Limb (tissue), 2 donors: ENCODE measurements around the gene CTH.
"Not testable (repeated sequence)": the region's sequence is repeated elsewhere in the genome, so short reads cannot be mapped to it uniquely, and the experiment has no call there.

ENCODE experiments used
- DNase-seq, 2 donors: peaks; one replicate each; pipeline ENCODE4 v3.0.0-alpha.2; 2016; ENCODE audit errors: extremely low spot score in 2 of 2

The CTH gene

GRCh38 chr1:70452164-70452939 is 41.3 kb downstream of the CTH start:
- not testable (repeated sequence) for DNase-seq

DNA sequence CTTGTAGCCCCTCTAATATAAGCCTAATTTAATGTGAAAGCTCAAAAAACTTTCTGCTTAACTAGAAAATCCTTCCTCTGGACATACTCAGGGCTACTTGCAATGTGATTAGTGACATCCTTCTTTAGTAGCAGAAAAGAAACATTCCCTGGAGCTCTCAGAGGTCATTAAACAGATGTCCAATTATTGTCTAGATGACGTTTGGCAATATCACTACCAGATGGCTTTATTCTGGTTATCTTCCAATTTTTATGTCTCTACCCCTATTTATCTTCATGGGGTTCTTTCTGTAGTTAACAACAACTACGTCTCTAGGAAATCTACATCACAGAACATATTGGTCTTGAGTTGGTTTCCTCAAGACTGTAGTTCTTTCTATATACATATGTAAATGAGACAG is 44.2 kb downstream of the CTH start:
- DNase-seq, result no peak

- DNase-seq, result no peak
Measured at GRCh38 chr1:70458131-70458530, 47.1 kb downstream of the CTH start.

GRCh38 chr1:70459496-70460225 is 48.6 kb downstream of the CTH start:
- DNase-seq, result no peak

DNA sequence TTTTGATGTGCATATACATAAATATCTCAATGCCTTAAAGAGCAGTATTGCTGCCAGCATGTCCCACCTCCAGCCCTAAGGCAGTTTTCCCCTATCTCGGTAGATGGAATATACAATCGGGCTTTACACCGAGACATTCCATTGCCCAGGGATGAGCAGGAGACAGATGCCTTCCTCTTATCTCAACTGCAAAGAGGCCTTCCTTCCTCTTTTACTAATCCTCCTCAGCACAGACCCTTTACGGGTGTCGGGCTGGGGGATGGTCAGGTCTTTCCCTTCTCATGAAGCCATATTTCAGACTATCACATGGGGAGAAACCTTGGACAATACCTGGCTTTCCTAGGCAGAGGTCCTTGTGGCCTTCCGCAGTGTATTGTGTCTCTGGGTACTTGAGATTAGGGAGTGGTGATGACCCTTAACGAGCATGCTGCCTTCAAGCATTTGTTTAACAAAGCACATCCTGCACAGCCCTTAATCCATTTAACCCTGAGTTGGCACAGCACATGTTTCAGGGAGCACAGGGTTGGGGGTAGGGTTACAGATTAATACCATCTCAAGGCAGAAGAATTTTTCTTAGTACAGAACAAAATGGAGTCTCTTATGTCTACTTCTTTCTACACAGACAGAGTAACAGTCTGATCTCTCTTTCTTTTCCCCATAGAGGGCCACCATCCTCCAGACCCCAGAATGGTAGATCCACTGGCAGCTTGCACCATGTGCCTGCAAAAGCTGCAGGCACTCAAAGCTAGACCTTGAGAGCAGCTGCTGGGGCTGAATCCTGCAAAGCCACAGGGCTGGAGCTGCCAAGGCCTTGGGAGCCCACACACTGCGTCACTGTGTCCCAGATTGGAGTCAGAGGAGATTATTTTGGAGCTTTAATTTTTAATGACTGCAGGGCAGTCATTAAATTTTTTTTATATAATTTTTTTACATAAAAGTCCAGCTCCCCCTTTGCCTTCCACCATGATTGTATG is 50.0 kb downstream of the CTH start:
- DNase-seq, result not testable (repeated sequence)

DNA sequence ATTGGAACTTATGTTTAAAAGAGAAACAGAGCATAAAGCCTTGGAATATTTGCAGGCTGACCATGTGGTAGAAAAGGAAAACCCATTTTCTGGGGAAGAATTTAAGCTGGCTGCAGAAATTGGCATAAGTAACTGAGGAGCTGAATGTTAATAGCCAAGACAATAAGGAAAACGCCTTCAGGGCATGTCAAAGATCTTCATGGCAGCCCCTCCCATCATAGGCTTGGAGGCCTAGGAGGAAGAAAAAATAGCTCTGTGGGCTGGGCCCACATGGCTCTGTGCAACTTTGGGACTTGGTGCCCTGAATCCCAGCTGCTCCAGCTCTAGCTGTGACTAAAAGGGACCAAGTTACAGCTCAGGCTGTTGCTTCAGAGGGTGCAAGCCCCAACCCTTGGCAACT is 51.5 kb downstream of the CTH start:
- no peak for DNase-seq

DNA sequence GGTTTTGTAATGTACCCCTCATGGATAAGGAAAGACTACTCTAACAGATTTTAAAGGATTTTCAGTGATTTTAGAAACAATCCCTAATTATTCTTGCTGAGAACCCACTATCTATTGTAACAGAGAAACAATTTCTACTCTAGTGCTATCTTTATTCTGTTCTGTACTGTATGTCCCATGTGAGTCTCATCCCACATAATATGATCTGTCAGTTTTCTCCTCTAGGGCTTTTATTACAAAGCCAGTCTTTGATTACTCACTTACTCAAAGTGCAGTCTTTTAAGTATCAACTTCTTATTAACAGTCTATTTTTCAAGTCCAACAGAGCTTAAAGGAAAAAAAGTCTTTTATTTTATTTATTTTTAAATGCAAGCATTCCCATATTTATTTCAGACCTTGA is 54.8 kb downstream of the CTH start:
- no peak for DNase-seq

DNA sequence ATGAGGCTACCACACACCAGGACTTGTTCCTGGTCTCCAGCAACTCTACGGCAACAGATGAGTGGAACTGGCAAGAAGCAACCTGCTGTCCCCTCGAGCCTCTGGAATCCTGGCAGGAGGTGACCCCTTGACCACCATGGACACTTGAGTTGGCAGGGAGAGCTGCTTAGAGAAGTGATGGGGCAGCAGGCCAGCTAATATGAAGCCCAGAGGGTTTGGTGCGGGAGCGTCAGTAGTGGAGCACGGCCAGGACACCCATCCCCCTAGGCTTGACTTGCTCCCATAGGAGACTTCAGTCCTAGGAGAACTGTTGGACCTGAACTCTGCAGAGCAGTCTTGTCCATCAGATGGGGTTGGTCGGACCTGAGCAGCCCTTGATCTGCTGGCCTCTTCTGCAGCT is 56.5 kb downstream of the CTH start:
- DNase-seq, result no peak

- DNase-seq, result no peak
Measured at GRCh38 chr1:70468180-70468579, 57.1 kb downstream of the CTH start.

- DNase-seq, result not testable (repeated sequence)
Measured at GRCh38 chr1:70469184-70469583, 58.1 kb downstream of the CTH start.

DNA sequence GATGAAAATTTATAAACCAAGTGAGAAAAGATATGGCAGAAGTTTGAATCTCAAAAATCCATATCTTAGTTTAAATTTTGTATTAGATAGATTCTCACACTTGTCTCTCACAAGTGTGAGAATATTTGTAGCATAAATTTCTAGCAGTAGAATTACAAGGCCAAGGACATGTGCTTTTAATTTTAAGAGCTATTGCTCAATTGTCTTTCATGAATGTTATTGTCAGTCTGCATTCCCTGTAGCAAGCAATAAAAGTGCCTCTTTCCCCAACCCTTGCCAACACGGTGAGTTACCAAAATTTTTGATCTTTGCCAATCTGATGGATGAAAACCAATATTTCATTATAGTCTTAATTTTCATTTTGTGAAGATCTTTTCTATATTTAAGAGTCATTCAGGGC is 64.0 kb downstream of the CTH start:
- no peak for DNase-seq

GRCh38 chr1:70477090-70477489 is 66.0 kb downstream of the CTH start:
- no peak for DNase-seq

GRCh38 chr1:70477905-70478304 is 66.8 kb downstream of the CTH start:
- DNase-seq, result not testable (repeated sequence)

DNA sequence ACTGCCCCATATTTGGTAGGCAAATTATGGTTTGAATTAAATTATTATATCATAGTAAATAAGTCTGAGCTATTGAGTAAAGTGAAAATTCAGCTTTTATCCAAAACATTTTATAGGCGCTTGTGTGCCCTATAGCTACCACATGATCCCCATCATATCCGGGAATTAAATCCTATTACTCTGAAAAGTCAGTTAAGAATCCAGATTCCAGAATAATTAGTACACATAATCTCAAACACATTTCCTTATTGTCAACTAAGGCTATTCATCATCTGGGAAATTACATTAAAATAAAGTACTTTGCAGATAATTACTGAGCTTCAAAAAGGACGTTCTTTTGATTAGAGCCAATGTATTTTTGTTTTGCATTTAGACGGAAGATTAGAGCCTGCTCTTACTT is 72.3 kb downstream of the CTH start:
- DNase-seq, result no peak

DNA sequence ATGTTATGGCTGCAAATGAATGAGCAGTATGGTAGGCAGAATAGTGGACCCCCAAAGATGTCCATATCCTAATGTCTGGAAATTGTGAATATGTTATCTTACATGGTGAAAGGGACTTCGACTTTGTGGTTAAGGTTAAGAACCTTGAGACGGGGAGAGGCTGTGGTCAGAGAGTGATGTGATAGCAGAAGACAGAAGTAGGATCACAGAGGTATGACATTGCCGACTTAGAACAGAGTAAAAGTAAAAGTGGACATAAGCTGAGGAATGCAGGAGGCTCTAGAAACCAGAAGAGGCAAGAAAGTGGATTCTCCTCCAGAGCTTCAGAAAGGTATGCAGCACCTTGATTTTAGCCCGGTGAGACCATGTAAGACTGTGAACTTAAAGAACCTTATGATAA is 74.6 kb downstream of the CTH start:
- DNase-seq, result no peak

DNA sequence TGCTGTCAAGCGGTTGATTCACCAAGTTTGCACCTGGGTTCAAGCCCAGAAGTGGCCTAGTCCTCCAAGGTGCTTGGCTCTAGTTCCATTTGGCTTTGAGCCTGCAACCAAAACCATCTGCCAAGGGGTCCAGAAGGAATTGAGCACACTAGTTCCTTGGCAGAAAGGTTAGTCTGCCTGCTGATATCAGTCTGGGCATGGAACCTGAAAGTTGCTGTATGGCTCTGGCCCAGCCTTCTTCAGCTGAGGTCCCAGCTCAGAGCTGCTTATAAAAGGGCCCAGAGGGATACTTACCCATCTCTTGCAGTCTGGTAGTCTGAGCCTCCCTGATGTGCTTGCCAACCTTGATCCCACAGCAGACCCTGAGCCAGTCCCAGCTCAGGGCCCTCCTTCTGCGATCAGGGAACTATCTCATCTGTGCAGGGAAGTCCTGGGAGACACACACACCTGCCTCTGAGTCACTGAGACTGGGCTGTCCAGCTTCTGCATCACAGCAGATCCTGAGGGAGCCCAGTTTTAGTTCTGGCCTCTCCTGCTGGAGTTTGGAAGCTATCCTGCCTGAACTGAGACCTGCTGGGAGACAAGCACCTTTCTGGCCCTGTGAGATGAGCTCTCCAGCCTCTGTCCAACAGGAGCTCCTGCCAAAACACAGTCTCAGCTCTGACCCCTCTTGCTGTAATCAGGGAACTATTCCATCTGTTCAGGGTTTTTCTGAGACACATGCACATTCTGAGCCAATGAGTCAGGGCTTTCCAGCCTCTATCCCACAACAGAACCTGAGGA is 75.8 kb downstream of the CTH start:
- DNase-seq, result peak in 1 of 2 donors; percentile 31

DNA sequence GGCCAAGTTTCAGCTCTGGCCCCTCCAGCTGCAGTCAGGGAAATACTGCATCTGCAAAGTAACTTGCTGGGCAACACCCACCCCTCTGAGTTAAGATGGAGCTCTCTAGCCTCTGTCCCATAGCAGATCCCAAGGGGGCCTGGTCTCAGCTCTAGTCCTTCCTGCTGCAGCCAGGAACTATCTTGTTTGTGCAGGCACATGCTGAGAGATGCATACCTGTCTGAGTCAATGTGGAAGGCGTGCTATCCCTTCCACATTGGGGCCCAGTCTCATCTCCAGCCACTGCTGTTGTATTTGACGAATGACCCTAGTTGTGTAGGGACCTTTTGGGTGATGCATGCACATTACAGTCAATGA is 76.4 kb downstream of the CTH start:
- DNase-seq, result no peak

- no peak for DNase-seq
Measured at GRCh38 chr1:70487910-70488665, 77.0 kb downstream of the CTH start.
